Vagina (tissue), 2 donors: ENCODE data around the gene PHF21B. TPM values are rescaled to one million over a fixed set of nuclear protein-coding genes. Genes with fewer than 3 reads are reported as not detected.
"Not testable (repeated sequence)": the region's sequence is repeated elsewhere in the genome, so short reads cannot be mapped to it uniquely, and the experiment has no call there.

Experiments
- DNase-seq, 2 donors: peaks; one replicate each; pipeline ENCODE4 v3.0.0-alpha.2; 2017; ENCODE audit errors: extremely low spot score in 2 of 2
- H3K27ac ChIP-seq: fragments of 200-600 bp; sonication (generic); one replicate; pipeline ENCODE4 v1.5.1; 2019
- H3K27me3 ChIP-seq: fragments of 200-600 bp; sonication (generic); one replicate; pipeline ENCODE4 v1.5.1; 2019
- H3K36me3 ChIP-seq, 2 donors: fragments of 200-600 bp; sonication (generic); one replicate each; pipeline ENCODE4 v1.5.1; 2017 to 2019
- H3K4me1 ChIP-seq: fragments of 200-600 bp; sonication (generic); one replicate; pipeline ENCODE4 v1.5.1; 2019
- H3K4me3 ChIP-seq, 2 donors: fragments of 200-600 bp; sonication (generic); 1 replicate in 1 of 2; 2 replicates in 1 of 2; pipeline ENCODE4 v1.5.1; 2016 to 2019
- H3K9me3 ChIP-seq: fragments of 200-600 bp; sonication (generic); one replicate; pipeline ENCODE4 v1.5.1; 2019
- CTCF ChIP-seq, 3 experiments: fragments of 450-650 bp in 2 of 3; fragments of 200-600 bp in 1 of 3; sonication (generic) in 1 of 3; IDR thresholded peaks; one replicate each; pipeline ENCODE4 v1.5.1; 2017 to 2019; ENCODE audit warnings: antibody characterized with exemption in 3 of 3, mild to moderate bottlenecking in 2 of 3, moderate library complexity in 2 of 3
- POLR2A ChIP-seq, 2 donors: fragments of 450-650 bp; IDR thresholded peaks; one replicate each; pipeline ENCODE4 v1.6.1; 2017; ENCODE audit warnings: antibody characterized with exemption in 2 of 2, mild to moderate bottlenecking in 2 of 2, moderate library complexity in 2 of 2
- POLR2AphosphoS5 ChIP-seq, 2 donors: sonication (generic); formaldehyde crosslinking; IDR thresholded peaks; one replicate each; pipeline ENCODE4 v1.9.0; 2017; ENCODE audit warnings: antibody characterized with exemption in 2 of 2, mild to moderate bottlenecking in 2 of 2, low read depth in 1 of 2; ENCODE audit not compliant: insufficient read depth in 1 of 2
- intact Hi-C: fragments of 100-400 bp; cut with DNase I; formaldehyde crosslinking; loops from one replicate; pipeline ENCODE4 v1.15.1; 2023
- total RNA-seq: library from RNA; depleted of rRNA; stranded (reverse); fragments of >200 nt; gene quantifications from one replicate; pipeline ENCODE4 v1.2.3, GENCODE V29; 2016

The PHF21B gene
- total RNA-seq, 1 donor from 2014 or later, result 2.2 TPM

- intact Hi-C loops, result no loop called here
Measured at GRCh38 chr22:44962741-44963454, 46.9 kb downstream of the PHF21B start.

GRCh38 chr22:44961682-44962081 is 48.1 kb downstream of the PHF21B start:
- H3K27me3 ChIP-seq, H3K36me3 ChIP-seq, H3K27ac ChIP-seq, DNase-seq, H3K4me3 ChIP-seq, intact Hi-C loops, H3K4me1 ChIP-seq, H3K9me3 ChIP-seq: not testable (repeated sequence)

More at GRCh38 chr22:44962741-44963454, 46.9 kb downstream of the PHF21B start:
- no peaks in the 10 kb centered on the region for H3K9me3 ChIP-seq
- no peak for DNase-seq
- TF ChIP-seq POLR2AphosphoS5 (IDR thresholded peaks at IDR 0.05; ENCODE audit: insufficient read depth in 1 of 2, low read depth in 1 of 2), result no peak
- TF ChIP-seq POLR2A (IDR thresholded peaks at IDR 0.05), result no peak
- TF ChIP-seq CTCF (IDR thresholded peaks at IDR 0.05), result no peak
- no peak overlapping the region for H3K4me3 ChIP-seq
- H3K4me1 ChIP-seq, result no peaks in the 10 kb centered on the region
- H3K27ac ChIP-seq, result no peak overlapping the region
- H3K36me3 ChIP-seq, result no peaks in the 10 kb centered on the region
- no peaks in the 10 kb centered on the region for H3K27me3 ChIP-seq

- H3K4me3 ChIP-seq, result no peak overlapping the region
- no peak overlapping the region for H3K27ac ChIP-seq
- DNase-seq, result no peak
- TF ChIP-seq POLR2A (IDR thresholded peaks at IDR 0.05), result no peak
- TF ChIP-seq POLR2AphosphoS5 (IDR thresholded peaks at IDR 0.05; ENCODE audit: insufficient read depth in 1 of 2, low read depth in 1 of 2), result no peak
- no peaks in the 10 kb centered on the region for H3K9me3 ChIP-seq
- H3K36me3 ChIP-seq, result no peaks in the 10 kb centered on the region
- intact Hi-C loops, result no loop called here
- H3K4me1 ChIP-seq, result peaks cover 10% of the 10 kb centered on the region
- H3K27me3 ChIP-seq, result no peaks in the 10 kb centered on the region
Measured at GRCh38 chr22:44956840-44957767, 52.7 kb downstream of the PHF21B start.

GRCh38 chr22:44955102-44955501 is 54.7 kb downstream of the PHF21B start:
- no peak overlapping the region for H3K27ac ChIP-seq
- intact Hi-C loops, result no loop called here
- no peak for TF ChIP-seq CTCF (IDR thresholded peaks at IDR 0.05)
- TF ChIP-seq POLR2A (IDR thresholded peaks at IDR 0.05), result no peak
- no peak for TF ChIP-seq POLR2AphosphoS5 (IDR thresholded peaks at IDR 0.05; ENCODE audit: insufficient read depth in 1 of 2, low read depth in 1 of 2)
- no peaks in the 10 kb centered on the region for H3K9me3 ChIP-seq
- peaks cover 10% of the 10 kb centered on the region for H3K4me1 ChIP-seq
- no peak for DNase-seq
- no peaks in the 10 kb centered on the region for H3K36me3 ChIP-seq
- no peak overlapping the region for H3K4me3 ChIP-seq
- H3K27me3 ChIP-seq, result no peaks in the 10 kb centered on the region

- TF ChIP-seq POLR2AphosphoS5 (IDR thresholded peaks at IDR 0.05; ENCODE audit: insufficient read depth in 1 of 2, low read depth in 1 of 2) (no peak), POLR2A (IDR thresholded peaks at IDR 0.05) (no peak), CTCF (IDR thresholded peaks at IDR 0.05) (no peak)
- DNase-seq, result no peak
- no peaks in the 10 kb centered on the region for H3K36me3 ChIP-seq
- H3K4me1 ChIP-seq, result peaks cover 10% of the 10 kb centered on the region
- H3K9me3 ChIP-seq, result no peaks in the 10 kb centered on the region
- H3K27me3 ChIP-seq, result no peaks in the 10 kb centered on the region
- no peak overlapping the region for H3K27ac ChIP-seq
- intact Hi-C loops, result no loop called here
- no peak overlapping the region for H3K4me3 ChIP-seq
Measured at GRCh38 chr22:44954149-44954548, 55.7 kb downstream of the PHF21B start.
